GM10266 (cell line): ENCODE measurements around the gene BLM.

ENCODE experiments used
- DNase-seq: peaks from one replicate; pipeline ENCODE4 v3.0.0; 2012; ENCODE audit errors: extremely low spot score
- TF ChIP-seq, protein P1 (sequence below): IDR thresholded peaks from 2 replicates; pipeline ENCODE4 v1.5.1; 2012; ENCODE audit warnings: mild to moderate bottlenecking, low read depth; ENCODE audit not compliant: control insufficient read depth, insufficient read depth; ENCODE audit errors: missing control alignments

The BLM gene

DNA sequence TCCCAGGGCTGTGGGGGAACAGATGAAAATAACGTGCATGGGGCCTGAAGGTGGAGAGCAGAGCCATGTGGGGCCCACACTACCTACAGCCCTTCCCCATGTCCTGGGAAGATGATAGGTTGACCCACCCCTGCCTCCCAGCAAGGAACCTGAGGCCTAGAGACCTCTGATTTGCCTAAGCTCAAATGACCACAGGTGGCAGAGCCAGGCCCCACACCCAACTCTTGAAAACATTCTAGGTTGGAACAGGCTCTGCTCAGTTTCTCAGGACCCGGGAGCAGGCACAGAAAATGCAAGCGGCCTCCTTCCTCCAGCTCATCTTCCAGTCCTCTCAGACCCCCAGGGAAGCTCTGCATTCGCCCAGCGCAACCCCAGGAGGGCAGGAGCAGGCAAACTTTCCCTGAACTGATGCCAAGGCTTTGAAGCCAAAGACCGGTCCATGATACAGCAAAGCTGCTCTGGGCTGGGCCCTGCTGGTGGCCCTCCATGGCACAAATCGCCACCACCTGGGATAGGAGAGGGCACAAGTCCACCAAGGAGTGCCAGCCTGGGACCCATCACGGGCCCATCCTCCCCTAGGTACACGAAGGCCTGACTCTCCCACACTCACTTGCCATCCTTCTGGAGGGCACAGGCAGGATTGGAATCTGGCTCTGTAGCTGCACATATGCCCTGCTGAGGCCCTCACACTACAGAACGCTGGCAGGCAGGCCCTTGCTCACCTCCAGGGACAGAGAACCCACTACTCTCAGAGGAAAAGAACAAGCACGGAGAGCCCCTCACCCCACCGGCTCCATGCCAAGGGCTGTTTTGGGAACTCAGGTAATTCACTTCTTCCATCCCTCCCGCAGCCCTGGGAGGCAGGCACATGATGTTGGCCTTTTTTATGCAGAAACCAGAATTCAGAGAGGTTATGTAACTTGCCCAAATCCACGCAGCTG lies 100.2 kb downstream of the BLM start:
- TF ChIP-seq, protein P1, sequence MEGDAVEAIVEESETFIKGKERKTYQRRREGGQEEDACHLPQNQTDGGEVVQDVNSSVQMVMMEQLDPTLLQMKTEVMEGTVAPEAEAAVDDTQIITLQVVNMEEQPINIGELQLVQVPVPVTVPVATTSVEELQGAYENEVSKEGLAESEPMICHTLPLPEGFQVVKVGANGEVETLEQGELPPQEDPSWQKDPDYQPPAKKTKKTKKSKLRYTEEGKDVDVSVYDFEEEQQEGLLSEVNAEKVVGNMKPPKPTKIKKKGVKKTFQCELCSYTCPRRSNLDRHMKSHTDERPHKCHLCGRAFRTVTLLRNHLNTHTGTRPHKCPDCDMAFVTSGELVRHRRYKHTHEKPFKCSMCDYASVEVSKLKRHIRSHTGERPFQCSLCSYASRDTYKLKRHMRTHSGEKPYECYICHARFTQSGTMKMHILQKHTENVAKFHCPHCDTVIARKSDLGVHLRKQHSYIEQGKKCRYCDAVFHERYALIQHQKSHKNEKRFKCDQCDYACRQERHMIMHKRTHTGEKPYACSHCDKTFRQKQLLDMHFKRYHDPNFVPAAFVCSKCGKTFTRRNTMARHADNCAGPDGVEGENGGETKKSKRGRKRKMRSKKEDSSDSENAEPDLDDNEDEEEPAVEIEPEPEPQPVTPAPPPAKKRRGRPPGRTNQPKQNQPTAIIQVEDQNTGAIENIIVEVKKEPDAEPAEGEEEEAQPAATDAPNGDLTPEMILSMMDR, result no peak
- no peak for DNase-seq

DNA sequence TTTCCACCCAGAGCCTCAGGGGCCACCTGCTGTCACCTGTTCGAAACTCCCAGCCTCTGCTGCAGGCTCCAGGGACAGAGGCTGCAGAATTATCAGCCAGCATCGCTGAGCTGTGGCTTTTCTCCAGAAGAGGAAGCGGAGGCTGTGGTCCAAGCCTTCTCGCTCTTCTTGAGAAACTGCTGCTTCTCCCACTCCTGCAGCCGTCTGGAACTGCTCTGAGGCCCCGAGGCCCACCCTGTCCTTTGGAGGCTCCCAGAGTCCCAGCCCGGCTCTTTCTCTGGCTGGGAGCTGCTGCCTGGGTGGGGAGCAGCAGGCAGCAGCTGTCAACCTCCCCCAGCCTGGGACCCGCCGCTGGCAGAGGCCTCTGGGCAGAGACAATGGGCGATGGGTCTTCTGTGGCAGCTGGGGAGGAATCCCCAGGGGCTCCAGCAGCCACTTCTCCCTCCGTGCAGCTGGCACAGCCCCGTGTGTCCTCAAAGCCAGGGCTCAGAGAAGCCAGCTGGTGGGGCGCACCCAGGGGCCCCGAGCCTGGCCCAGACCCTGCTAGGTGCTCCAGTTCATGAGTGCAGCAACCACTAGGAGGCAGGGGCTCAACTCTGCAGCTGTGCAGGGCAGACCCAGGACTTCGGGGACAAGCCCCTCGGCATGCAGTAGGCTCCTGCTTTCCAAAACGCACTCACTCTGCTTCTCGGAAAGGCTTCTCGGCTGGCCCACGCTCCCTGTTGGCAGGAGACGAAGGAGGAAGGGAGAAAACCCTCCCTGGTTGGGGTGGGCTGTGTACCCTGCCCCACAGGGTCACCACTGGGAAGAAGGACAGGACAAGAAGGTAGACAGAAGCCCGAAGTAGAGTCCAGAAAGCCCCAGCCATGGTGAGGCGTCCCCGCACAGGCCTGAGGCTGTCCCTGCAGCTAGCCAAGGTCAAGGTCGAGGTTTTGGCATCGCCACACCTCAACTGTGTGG lies 101.4 kb downstream of the BLM start:
- TF ChIP-seq, protein P1, result peak; percentile 49
- DNase-seq, result peak; percentile 49

- TF ChIP-seq, protein P1, result no peak
- no peak for DNase-seq
Measured at GRCh38 chr15:90819390-90819789, 102.2 kb downstream of the BLM start.

GRCh38 chr15:90819850-90820249 lies 102.7 kb downstream of the BLM start:
- no peak for DNase-seq
- TF ChIP-seq, protein P1, result no peak

- DNase-seq, result no peak
- TF ChIP-seq, protein P1, result no peak
Measured at GRCh38 chr15:90820481-90820880, 103.3 kb downstream of the BLM start.

DNA sequence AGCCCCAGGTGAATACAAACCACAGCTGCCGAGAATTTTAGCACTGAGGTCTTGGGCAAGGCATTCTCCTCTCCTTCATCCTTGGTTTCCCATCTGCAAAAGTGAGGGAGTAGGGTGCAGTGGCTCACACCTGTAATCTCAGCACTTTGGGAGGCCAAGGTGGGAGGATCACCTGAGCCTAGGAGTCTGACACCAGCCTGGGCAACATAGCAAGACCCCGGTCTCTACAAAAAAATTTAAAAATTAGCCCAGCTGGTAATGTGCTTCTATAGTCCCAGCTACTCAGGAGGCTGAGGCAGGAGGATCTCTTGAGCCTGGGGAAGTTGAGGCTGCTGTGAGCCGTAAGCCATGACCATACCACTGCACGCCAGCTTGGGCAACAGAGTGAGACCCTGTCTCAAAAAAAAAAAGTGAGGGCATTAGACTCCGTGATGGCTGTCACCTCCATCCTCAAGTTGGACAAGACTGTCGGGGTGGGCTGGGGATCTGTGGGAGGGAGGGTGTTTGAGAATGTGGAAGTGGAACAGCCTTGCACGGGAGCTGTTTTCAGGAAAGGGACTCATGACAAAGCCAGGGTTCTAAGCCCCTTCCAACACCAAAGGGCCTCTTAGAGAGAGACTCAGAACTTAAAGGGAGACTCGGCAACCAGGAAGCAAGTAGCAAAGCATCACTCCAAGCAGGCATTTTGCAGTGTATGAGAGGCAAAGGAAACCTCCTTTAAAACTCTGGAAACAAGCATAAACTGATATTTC lies 105.2 kb downstream of the BLM start:
- DNase-seq, result no peak
- TF ChIP-seq, protein P1, result no peak
